IPS-20b (cell line): ENCODE measurements around the gene TMCC1.
"Not testable (repeated sequence)": the region's sequence is repeated elsewhere in the genome, so short reads cannot be mapped to it uniquely, and the experiment has no call there.

Experiments used
- H3K27ac ChIP-seq: one replicate; pipeline ENCODE4 v1.5.1; 2013; ENCODE audit warnings: low read length
- H3K27me3 ChIP-seq: 2 replicates; pipeline ENCODE4 v1.6.1; 2013; ENCODE audit warnings: mild to moderate bottlenecking, low read length, inconsistent platforms; ENCODE audit not compliant: insufficient read depth
- H3K36me3 ChIP-seq: 2 replicates; pipeline ENCODE4 v1.6.1; 2013; ENCODE audit warnings: low read depth, mild to moderate bottlenecking, inconsistent platforms, low read length, moderate library complexity; ENCODE audit not compliant: insufficient read depth
- H3K4me1 ChIP-seq: 2 replicates; pipeline ENCODE4 v1.6.1; 2013; ENCODE audit warnings: mild to moderate bottlenecking, control low read depth, inconsistent platforms, low read length, moderate library complexity; ENCODE audit not compliant: insufficient read depth
- H3K4me3 ChIP-seq: 2 replicates; pipeline ENCODE4 v1.5.1; 2013; ENCODE audit warnings: mild to moderate bottlenecking, low read length, inconsistent platforms
- H3K9ac ChIP-seq: 2 replicates; pipeline ENCODE4 v1.6.1; 2013; ENCODE audit warnings: low read depth, mild to moderate bottlenecking, inconsistent platforms, low read length, moderate library complexity
- H3K9me3 ChIP-seq: 2 replicates; pipeline ENCODE4 v1.6.1; 2013; ENCODE audit warnings: mild to moderate bottlenecking, low read depth, low read length, inconsistent platforms; ENCODE audit not compliant: insufficient read depth

Gene TMCC1

GRCh38 chr3:129766135-129766534, 127.4 kb downstream of the TMCC1 start:
- no peak overlapping the region for H3K27ac ChIP-seq
- no peaks in the 10 kb centered on the region for H3K4me1 ChIP-seq
- no peak overlapping the region for H3K4me3 ChIP-seq
- no peak overlapping the region for H3K9ac ChIP-seq
- H3K36me3 ChIP-seq, result no peaks in the 10 kb centered on the region
- no peaks in the 10 kb centered on the region for H3K27me3 ChIP-seq
- H3K9me3 ChIP-seq, result no peaks in the 10 kb centered on the region

GRCh38 chr3:129764090-129764489, 129.4 kb downstream of the TMCC1 start:
- no peaks in the 10 kb centered on the region for H3K27me3 ChIP-seq
- H3K27ac ChIP-seq, result no peak overlapping the region
- no peak overlapping the region for H3K9ac ChIP-seq
- H3K4me1 ChIP-seq, result no peaks in the 10 kb centered on the region
- no peak overlapping the region for H3K4me3 ChIP-seq
- H3K9me3 ChIP-seq, result no peaks in the 10 kb centered on the region
- no peaks in the 10 kb centered on the region for H3K36me3 ChIP-seq

- Histone ChIP-seq H3K36me3 (no peaks in the 10 kb centered on the region), H3K4me1 (no peaks in the 10 kb centered on the region), H3K27me3 (no peaks in the 10 kb centered on the region), H3K9ac (no peak overlapping the region), H3K27ac (no peak overlapping the region), H3K9me3 (no peaks in the 10 kb centered on the region), H3K4me3 (no peak overlapping the region)
Measured at GRCh38 chr3:129758785-129759320, 134.7 kb downstream of the TMCC1 start.

GRCh38 chr3:129758306-129758705, 135.2 kb downstream of the TMCC1 start:
- Histone ChIP-seq H3K9me3 (0 out of 2 replicates have a peak, but pooled peaks cover 2% of the 10 kb centered on the region), H3K27ac (no peak overlapping the region), H3K27me3 (no peaks in the 10 kb centered on the region)

GRCh38 chr3:129756871-129757270, 136.6 kb downstream of the TMCC1 start:
- no peak overlapping the region for H3K4me3 ChIP-seq
- no peaks in the 10 kb centered on the region for H3K4me1 ChIP-seq
- H3K27me3 ChIP-seq, result no peaks in the 10 kb centered on the region
- H3K36me3 ChIP-seq, result no peaks in the 10 kb centered on the region
- no peak overlapping the region for H3K9ac ChIP-seq
- H3K9me3 ChIP-seq, result 0 out of 2 replicates have a peak, but pooled peaks cover 4% of the 10 kb centered on the region
- no peak overlapping the region for H3K27ac ChIP-seq

More at GRCh38 chr3:129758306-129758705, 135.2 kb downstream of the TMCC1 start:
- no peaks in the 10 kb centered on the region for H3K4me1 ChIP-seq
- H3K9ac ChIP-seq, result no peak overlapping the region
- H3K36me3 ChIP-seq, result no peaks in the 10 kb centered on the region
- H3K4me3 ChIP-seq, result no peak overlapping the region

GRCh38 chr3:129751105-129751504, 142.4 kb downstream of the TMCC1 start:
- H3K9ac ChIP-seq, H3K9me3 ChIP-seq, H3K27me3 ChIP-seq, H3K4me1 ChIP-seq, H3K4me3 ChIP-seq, H3K36me3 ChIP-seq, H3K27ac ChIP-seq: not testable (repeated sequence)

GRCh38 chr3:129749692-129750091, 143.8 kb downstream of the TMCC1 start:
- Histone ChIP-seq H3K36me3 (no peaks in the 10 kb centered on the region), H3K27me3 (no peaks in the 10 kb centered on the region), H3K4me1 (0 out of 2 replicates have a peak, but pooled peaks cover 3% of the 10 kb centered on the region), H3K9me3 (0 out of 2 replicates have a peak, but pooled peaks cover 4% of the 10 kb centered on the region), H3K27ac (no peak overlapping the region), H3K9ac (no peak overlapping the region), H3K4me3 (no peak overlapping the region)

GRCh38 chr3:129747992-129748391, 145.5 kb downstream of the TMCC1 start:
- no peak overlapping the region for H3K9ac ChIP-seq

GRCh38 chr3:129747136-129747535, 146.4 kb downstream of the TMCC1 start:
- Histone ChIP-seq H3K9ac (no peak overlapping the region), H3K36me3 (no peaks in the 10 kb centered on the region), H3K27ac (no peak overlapping the region), H3K9me3 (no peaks in the 10 kb centered on the region), H3K4me3 (no peak overlapping the region), H3K27me3 (no peaks in the 10 kb centered on the region), H3K4me1 (0 out of 2 replicates have a peak, but pooled peaks cover 3% of the 10 kb centered on the region)

More at GRCh38 chr3:129747992-129748391, 145.5 kb downstream of the TMCC1 start:
- Histone ChIP-seq H3K27ac (no peak overlapping the region), H3K4me1 (0 out of 2 replicates have a peak, but pooled peaks cover 3% of the 10 kb centered on the region), H3K36me3 (no peaks in the 10 kb centered on the region), H3K27me3 (no peaks in the 10 kb centered on the region), H3K4me3 (no peak overlapping the region), H3K9me3 (no peaks in the 10 kb centered on the region)

GRCh38 chr3:129746629-129747028, 146.9 kb downstream of the TMCC1 start:
- Histone ChIP-seq H3K36me3 (no peaks in the 10 kb centered on the region), H3K4me3 (no peak overlapping the region), H3K9ac (no peak overlapping the region), H3K9me3 (no peaks in the 10 kb centered on the region), H3K27me3 (no peaks in the 10 kb centered on the region), H3K27ac (no peak overlapping the region), H3K4me1 (0 out of 2 replicates have a peak, but pooled peaks cover 3% of the 10 kb centered on the region)

GRCh38 chr3:129745253-129745652, 148.3 kb downstream of the TMCC1 start:
- no peak overlapping the region for H3K4me3 ChIP-seq
- H3K27ac ChIP-seq, result no peak overlapping the region
- no peaks in the 10 kb centered on the region for H3K9me3 ChIP-seq
- H3K9ac ChIP-seq, result no peak overlapping the region
- H3K36me3 ChIP-seq, result no peaks in the 10 kb centered on the region
- H3K27me3 ChIP-seq, result no peaks in the 10 kb centered on the region
- 0 out of 2 replicates have a peak, but pooled peaks cover 3% of the 10 kb centered on the region for H3K4me1 ChIP-seq

GRCh38 chr3:129741794-129742193, 151.7 kb downstream of the TMCC1 start:
- Histone ChIP-seq H3K9ac (no peak overlapping the region), H3K4me3 (no peak overlapping the region), H3K36me3 (no peaks in the 10 kb centered on the region), H3K27ac (no peak overlapping the region), H3K4me1 (0 out of 2 replicates have a peak, but pooled peaks cover 3% of the 10 kb centered on the region), H3K9me3 (no peaks in the 10 kb centered on the region), H3K27me3 (no peaks in the 10 kb centered on the region)
